ENCODE measurements around the gene ZNF319.

Gene ZNF319

DNA sequence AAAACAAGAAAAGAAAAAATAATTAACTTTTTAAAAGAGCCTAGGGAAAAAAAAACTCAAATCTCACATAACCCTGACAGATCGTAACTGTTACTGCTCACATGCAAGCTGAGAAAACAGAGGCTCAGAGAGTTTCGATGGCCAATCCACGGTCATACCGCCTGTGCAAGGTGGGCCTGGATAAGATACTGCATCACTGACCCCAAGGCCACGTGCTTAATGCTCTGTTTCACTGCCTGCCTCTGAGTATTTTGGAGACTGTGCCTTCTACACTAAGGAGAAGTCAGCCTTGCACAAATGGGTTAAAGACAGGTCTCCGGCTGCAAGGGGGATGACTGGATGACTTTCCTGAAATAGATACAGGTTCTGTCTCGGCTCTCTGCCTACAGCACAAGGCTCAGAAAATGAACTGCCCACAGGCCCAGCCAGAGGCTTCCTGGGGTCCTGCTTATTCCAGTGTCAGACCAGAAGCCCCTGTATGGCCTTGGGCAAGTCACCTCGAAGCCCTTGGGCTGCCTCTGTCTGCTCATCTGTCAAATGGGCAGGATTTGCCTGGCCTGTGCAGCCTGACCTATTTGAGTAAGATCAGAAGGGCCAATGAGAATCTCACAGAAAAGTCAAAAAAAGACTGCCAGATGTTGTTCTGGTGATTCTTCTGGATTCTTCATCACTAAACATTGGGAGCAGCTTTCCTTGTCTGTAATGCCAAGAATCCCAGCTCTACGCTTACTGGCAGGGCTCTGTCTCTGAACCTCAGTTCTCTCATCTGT, 55.3 kb downstream of the ZNF319 start:
- no peaks in the 10 kb centered on the region for H3K9me3 ChIP-seq (replicated peaks; ENCODE audit: insufficient read depth, low read length)
- H4K20me1 ChIP-seq (ENCODE audit: insufficient read depth, low read length), result no peaks in the 10 kb centered on the region
- H2AFZ ChIP-seq (ENCODE audit: low read length), result no peak overlapping the region
- no peaks in the 10 kb centered on the region for H3K27me3 ChIP-seq (replicated peaks; ENCODE audit: insufficient read depth, low read length)
- no peaks in the 10 kb centered on the region for H3K79me2 ChIP-seq (ENCODE audit: low read length)
- TF ChIP-seq, protein P1, sequence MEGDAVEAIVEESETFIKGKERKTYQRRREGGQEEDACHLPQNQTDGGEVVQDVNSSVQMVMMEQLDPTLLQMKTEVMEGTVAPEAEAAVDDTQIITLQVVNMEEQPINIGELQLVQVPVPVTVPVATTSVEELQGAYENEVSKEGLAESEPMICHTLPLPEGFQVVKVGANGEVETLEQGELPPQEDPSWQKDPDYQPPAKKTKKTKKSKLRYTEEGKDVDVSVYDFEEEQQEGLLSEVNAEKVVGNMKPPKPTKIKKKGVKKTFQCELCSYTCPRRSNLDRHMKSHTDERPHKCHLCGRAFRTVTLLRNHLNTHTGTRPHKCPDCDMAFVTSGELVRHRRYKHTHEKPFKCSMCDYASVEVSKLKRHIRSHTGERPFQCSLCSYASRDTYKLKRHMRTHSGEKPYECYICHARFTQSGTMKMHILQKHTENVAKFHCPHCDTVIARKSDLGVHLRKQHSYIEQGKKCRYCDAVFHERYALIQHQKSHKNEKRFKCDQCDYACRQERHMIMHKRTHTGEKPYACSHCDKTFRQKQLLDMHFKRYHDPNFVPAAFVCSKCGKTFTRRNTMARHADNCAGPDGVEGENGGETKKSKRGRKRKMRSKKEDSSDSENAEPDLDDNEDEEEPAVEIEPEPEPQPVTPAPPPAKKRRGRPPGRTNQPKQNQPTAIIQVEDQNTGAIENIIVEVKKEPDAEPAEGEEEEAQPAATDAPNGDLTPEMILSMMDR (IDR thresholded peaks at IDR 0.05; ENCODE audit: low read length), result no peak
- no peaks in the 10 kb centered on the region for H3K4me1 ChIP-seq (ENCODE audit: low read length)
- DNase-seq, result no peak
- no peaks in the 10 kb centered on the region for H3F3A ChIP-seq (ENCODE audit: insufficient read depth, low read length)
- no peak overlapping the region for H3K4me2 ChIP-seq (ENCODE audit: low read depth, low read length)
- no peaks in the 10 kb centered on the region for H3K36me3 ChIP-seq (replicated peaks; ENCODE audit: insufficient read depth, low read length)
- no peak overlapping the region for H3K27ac ChIP-seq (ENCODE audit: low read length)
- H3K9me2 ChIP-seq (replicated peaks; ENCODE audit: insufficient read depth, low read length), result no peaks in the 10 kb centered on the region
- no peak overlapping the region for H3K9ac ChIP-seq (ENCODE audit: low read length)
- no peak overlapping the region for H3K4me3 ChIP-seq (ENCODE audit: low read length)
